Testis (tissue), 2 donors: ENCODE data around the gene IL26.

Experiments used
- CTCF ChIP-seq, 3 experiments: fragments of 450-650 bp in 2 of 3; fragments of 200-600 bp in 1 of 3; sonication (generic) in 1 of 3; IDR thresholded peaks; one replicate each; pipeline ENCODE4 v1.5.1; 2016 to 2019; ENCODE audit warnings: antibody characterized with exemption in 3 of 3, mild to moderate bottlenecking in 2 of 3, moderate library complexity in 1 of 3
- POLR2A ChIP-seq: fragments of 450-650 bp; IDR thresholded peaks from one replicate; pipeline ENCODE4 v1.6.1; 2017; ENCODE audit warnings: antibody characterized with exemption, mild to moderate bottlenecking, moderate library complexity

GRCh38 chr12:68267892-68268396 is 42.3 kb upstream of the IL26 start:
- TF ChIP-seq POLR2A = no peak
- TF ChIP-seq CTCF (IDR thresholded peaks at IDR 0.05) = no peak
